LNCAP (cell line): Measurements from ENCODE around the gene TBC1D4.

Experiments used
- TF ChIP-seq, protein P1 (sequence below): fragments of 450-650 bp; IDR thresholded peaks from 2 replicates; pipeline ENCODE4 v1.5.1; 2017; ENCODE audit warnings: mild to moderate bottlenecking

TBC1D4 gene

DNA sequence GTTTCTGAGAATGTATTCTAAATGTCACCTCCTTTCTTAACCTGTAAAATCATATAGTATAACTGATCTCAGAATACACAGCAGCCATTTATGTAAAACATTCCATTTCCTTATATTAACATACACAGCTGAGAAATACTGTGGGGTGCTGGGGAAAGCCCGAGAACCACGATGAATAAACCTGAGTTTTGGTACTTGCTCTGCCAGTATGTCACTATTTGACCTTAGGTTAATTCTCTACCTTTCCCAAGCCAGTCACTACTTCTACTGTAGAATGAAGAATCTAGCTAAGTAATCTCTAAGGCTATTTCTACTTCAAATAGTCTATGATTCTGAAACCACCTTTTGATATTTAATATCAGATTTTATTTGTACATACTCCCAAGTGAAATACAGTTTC lies 173.7 kb downstream of the TBC1D4 start:
- TF ChIP-seq, protein P1, sequence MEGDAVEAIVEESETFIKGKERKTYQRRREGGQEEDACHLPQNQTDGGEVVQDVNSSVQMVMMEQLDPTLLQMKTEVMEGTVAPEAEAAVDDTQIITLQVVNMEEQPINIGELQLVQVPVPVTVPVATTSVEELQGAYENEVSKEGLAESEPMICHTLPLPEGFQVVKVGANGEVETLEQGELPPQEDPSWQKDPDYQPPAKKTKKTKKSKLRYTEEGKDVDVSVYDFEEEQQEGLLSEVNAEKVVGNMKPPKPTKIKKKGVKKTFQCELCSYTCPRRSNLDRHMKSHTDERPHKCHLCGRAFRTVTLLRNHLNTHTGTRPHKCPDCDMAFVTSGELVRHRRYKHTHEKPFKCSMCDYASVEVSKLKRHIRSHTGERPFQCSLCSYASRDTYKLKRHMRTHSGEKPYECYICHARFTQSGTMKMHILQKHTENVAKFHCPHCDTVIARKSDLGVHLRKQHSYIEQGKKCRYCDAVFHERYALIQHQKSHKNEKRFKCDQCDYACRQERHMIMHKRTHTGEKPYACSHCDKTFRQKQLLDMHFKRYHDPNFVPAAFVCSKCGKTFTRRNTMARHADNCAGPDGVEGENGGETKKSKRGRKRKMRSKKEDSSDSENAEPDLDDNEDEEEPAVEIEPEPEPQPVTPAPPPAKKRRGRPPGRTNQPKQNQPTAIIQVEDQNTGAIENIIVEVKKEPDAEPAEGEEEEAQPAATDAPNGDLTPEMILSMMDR: no peak

DNA sequence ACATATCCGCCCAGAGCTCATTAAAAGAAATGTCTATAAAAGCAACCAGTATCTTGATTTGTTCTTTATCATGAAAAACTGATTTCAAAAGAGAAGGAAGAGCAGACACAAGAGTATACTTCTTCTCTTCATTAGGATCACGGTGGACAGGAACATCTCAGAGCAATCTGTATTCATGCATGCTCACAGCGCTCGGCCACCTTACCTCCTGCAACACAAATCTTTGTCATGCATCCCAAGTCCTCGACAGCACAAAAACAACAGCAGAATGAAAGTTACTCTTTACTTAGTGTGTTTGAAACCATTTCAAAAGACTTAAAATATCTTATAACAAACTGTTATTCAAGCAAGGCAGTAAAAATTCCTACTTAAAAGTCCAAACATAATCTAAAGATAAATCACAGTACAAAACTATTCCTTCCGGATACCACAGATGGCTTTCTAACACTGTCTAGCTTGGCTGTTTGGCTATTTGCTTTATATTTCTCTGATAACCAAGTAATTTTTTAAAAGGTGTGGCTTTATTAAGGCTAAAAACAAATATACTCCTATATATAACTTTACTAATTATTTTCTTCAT lies 174.5 kb downstream of the TBC1D4 start:
- TF ChIP-seq, protein P1: no peak

DNA sequence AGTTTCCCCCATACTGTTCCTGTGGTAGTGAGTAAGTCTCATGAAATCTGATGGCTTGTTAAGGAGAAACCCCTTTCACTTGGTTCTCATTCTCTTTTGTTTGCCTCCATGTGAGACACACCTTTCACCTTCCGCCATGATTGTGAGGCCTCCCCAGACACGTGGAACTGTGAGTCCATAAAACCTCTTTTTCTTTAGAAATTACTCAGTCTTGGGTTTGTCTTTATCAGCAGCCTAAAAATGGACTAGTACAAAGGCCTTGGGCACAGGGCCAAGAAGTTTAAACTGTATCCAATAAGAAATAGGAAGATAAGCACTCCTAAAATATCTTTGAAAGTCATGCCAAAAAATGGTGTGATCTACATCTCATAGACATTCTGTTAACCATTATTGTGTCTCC lies 176.9 kb downstream of the TBC1D4 start:
- TF ChIP-seq, protein P1: no peak

DNA sequence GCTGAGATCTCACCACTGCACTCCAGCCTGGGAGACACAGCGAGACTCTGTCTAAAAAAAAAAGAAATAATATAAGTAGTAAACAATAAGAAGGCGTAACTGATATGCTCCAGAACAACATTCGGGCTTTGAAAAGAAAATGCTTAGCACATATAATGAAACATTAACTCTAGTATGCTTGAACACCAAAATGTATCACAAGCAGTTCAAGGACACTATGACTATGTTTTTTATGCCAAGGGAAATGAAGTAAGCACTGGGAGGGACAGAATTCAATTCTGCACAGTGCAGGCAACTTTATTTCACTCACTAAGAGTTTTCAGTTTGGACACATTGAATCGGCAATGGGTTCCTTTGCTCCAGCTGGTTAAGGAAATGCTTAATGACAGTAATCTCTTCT lies 178.7 kb downstream of the TBC1D4 start:
- TF ChIP-seq, protein P1: no peak

DNA sequence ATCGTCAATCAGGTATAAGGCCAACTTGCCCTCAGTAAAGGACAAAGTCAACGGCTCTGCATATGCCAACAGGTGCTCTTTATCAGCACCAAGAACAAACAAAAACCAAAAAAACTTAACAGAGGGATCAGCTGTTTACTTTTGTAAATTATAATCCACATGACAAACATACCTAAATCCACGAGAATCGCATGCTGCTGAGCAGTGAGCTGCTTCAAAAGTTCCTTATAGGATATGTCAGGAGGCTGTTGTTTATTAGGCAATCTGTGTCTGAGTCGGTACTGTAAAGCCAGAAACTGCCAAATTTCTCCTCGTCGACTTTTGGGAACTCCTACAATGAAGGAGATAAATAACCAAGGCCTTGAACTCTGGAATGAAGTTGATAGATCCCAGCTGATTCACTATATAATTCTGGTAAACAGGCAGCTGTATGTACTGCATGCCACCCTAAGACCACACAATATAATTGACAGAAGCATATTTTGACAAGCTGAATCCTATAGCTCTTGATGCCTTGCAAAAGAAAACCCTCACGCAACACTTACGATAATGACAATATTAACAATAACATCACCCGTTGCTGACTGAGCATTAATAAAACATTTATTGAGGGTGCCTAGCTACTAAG lies 179.8 kb downstream of the TBC1D4 start:
- TF ChIP-seq, protein P1: no peak

GRCh38 chr13:75299913-75300862 lies 181.8 kb downstream of the TBC1D4 start:
- TF ChIP-seq, protein P1: no peak

GRCh38 chr13:75299246-75299645 lies 182.7 kb downstream of the TBC1D4 start:
- TF ChIP-seq, protein P1: no peak
